ENCODE data around the gene PLA2R1.

- no peak for TF ChIP-seq TCF7L2 (IDR thresholded peaks at IDR 0.05; ENCODE audit: low read depth, low read length)
- no peak for TF ChIP-seq CTCF (IDR thresholded peaks at IDR 0.05)
- TF ChIP-seq POLR2AphosphoS5 (IDR thresholded peaks at IDR 0.05; ENCODE audit: low read depth, low read length) = no peak
- no peak for TF ChIP-seq REST (IDR thresholded peaks at IDR 0.05; ENCODE audit: insufficient read depth in 1 of 2, low read depth in 2 of 2, low read length in 1 of 2)
These were observed 11.0 kb downstream of the PLA2R1 start for GRCh38 chr2:160051371-160051800.

Measured in Panc1 (cell line).